OCI-LY7 (cell line): ENCODE results near the gene VPS13C.

Experiments
- EZH2phosphoT487 ChIP-seq: fragments of 200-600 bp; sonication (generic); IDR thresholded peaks from 2 replicates; pipeline ENCODE4 v1.6.1; 2018; ENCODE audit warnings: low read depth, borderline replicate concordance, mild to moderate bottlenecking, mixed run types, antibody characterized with exemption, low read length, moderate library complexity, mixed read lengths
- TF ChIP-seq, protein P1 (sequence below): fragments of 200-600 bp; sonication (generic); conservative IDR thresholded peaks from 2 replicates; pipeline ENCODE4 v1.5.1; 2014; ENCODE audit warnings: mild to moderate bottlenecking, antibody characterized with exemption, low read length, moderate library complexity, mixed read lengths

DNA sequence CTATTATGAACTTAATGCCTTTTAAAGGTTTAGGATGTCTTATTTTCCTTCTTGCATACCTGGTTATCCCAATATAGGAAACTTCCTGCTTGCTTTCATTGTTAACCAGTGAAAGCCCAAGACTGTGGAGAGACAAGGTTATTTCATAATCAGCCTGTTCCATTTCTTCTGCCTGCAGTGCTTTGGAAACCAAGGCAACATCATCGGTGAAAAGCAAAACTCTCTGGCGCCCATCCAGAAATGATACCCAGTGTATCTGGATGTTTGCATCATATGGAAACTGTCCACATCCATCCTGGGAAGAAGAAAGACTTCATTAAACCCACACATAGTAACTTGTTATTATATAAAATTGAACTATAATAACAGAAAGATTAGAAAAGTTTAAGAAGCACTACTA, 170.1 kb downstream of the VPS13C start:
- TF ChIP-seq, protein P1, sequence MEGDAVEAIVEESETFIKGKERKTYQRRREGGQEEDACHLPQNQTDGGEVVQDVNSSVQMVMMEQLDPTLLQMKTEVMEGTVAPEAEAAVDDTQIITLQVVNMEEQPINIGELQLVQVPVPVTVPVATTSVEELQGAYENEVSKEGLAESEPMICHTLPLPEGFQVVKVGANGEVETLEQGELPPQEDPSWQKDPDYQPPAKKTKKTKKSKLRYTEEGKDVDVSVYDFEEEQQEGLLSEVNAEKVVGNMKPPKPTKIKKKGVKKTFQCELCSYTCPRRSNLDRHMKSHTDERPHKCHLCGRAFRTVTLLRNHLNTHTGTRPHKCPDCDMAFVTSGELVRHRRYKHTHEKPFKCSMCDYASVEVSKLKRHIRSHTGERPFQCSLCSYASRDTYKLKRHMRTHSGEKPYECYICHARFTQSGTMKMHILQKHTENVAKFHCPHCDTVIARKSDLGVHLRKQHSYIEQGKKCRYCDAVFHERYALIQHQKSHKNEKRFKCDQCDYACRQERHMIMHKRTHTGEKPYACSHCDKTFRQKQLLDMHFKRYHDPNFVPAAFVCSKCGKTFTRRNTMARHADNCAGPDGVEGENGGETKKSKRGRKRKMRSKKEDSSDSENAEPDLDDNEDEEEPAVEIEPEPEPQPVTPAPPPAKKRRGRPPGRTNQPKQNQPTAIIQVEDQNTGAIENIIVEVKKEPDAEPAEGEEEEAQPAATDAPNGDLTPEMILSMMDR: no peak
- no peak for TF ChIP-seq EZH2phosphoT487
